ENCODE data around the gene IL1RL1.

IL1RL1 gene

GRCh38 chr2:102337481-102338386 is 26.4 kb downstream of the IL1RL1 start:
- DNase-seq = no peak

- DNase-seq = no peak
These were observed 29.4 kb downstream of the IL1RL1 start for GRCh38 chr2:102340778-102341177.

- DNase-seq = no peak
These were observed 31.5 kb downstream of the IL1RL1 start for GRCh38 chr2:102342888-102343287.

- DNase-seq = no peak
These were observed 33.0 kb downstream of the IL1RL1 start for GRCh38 chr2:102344397-102344796.

GRCh38 chr2:102345329-102345920 is 34.1 kb downstream of the IL1RL1 start:
- no peak for DNase-seq

- DNase-seq = no peak
These were observed 35.2 kb downstream of the IL1RL1 start for GRCh38 chr2:102346381-102347130.

- DNase-seq = no peak
These were observed 38.9 kb downstream of the IL1RL1 start for GRCh38 chr2:102350137-102350793.

GRCh38 chr2:102355526-102356380 is 44.4 kb downstream of the IL1RL1 start, which contains the start of gene IL18R1:
Gene IL18R1 (plus strand): TSS chr2:102355796. CDS start chr2:102362661, 6,865 bp downstream.
- peak; percentile 4 for DNase-seq

- no peak for DNase-seq
These were observed 45.0 kb downstream of the IL1RL1 start for GRCh38 chr2:102356381-102356712.

- no peak for DNase-seq
These were observed 45.4 kb downstream of the IL1RL1 start for GRCh38 chr2:102356741-102357140.

- DNase-seq = no peak
These were observed 46.6 kb downstream of the IL1RL1 start for GRCh38 chr2:102357937-102358336.

GRCh38 chr2:102358496-102358895 is 47.1 kb downstream of the IL1RL1 start:
- no peak for DNase-seq

GRCh38 chr2:102359527-102359926 is 48.2 kb downstream of the IL1RL1 start:
- DNase-seq = no peak

- DNase-seq = no peak
These were observed 50.4 kb downstream of the IL1RL1 start for GRCh38 chr2:102361632-102362241.

- DNase-seq = no peak
These were observed 54.4 kb downstream of the IL1RL1 start for GRCh38 chr2:102365763-102366162.

- DNase-seq = no peak
These were observed 55.2 kb downstream of the IL1RL1 start for GRCh38 chr2:102366406-102367112.

GRCh38 chr2:102367331-102367971 is 56.1 kb downstream of the IL1RL1 start:
- DNase-seq = no peak

GRCh38 chr2:102368461-102369109 is 57.2 kb downstream of the IL1RL1 start:
- DNase-seq = no peak

GRCh38 chr2:102369866-102370265 is 58.5 kb downstream of the IL1RL1 start:
- no peak for DNase-seq

- no peak for DNase-seq
These were observed 64.8 kb downstream of the IL1RL1 start for GRCh38 chr2:102376052-102376591.

Measured in NCI-H2029 (cell line).